GM19035 (cell line): ENCODE results near the gene C12orf75.
"Not testable (repeated sequence)": the region's sequence is repeated elsewhere in the genome, so short reads cannot be mapped to it uniquely, and the experiment has no call there.

Source experiments
- ATAC-seq: cut with Tn5 transposase; IDR thresholded peaks from one replicate; pipeline ENCODE4 v1.9.1; 2021; ENCODE audit not compliant: unreplicated experiment

C12orf75 gene

DNA sequence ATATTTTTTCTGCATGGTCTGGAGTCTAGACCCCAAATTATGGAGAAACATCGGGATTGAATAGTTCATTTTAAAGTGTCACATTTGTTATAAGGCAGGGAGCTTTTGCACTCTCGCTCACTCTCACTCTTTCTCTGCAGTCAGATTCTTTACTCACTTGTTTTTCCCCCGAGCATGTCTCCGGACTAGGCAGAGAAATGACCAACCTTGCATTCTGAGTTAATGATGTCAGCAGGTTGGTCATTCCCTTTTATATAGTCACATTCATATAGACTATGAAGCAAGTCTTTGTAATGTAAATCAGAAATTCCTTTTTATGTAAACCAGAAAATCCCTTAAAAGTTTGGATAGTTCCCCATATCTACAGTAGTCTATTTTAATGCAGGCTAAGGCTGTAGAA is 4.1 kb downstream of the C12orf75 start:
- no peak for ATAC-seq

DNA sequence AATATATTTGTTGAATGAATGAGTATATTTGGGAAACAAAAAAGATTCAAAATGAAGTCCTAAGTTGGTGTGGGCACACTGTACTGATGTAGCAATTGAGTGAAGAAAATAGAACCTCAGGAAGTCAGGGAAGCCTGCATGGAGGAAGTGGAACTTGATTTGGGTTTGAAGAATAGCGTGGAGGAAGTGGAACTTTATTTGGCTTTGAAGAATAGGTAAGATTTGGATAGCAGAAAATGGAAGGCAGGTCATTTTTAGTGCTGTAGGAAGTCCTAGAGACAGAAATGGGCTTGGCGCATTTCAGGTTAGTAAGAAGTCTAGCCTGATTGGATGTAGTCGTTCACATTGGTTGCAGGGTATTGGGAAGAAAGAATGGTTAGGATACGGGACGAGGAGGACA is 5.4 kb downstream of the C12orf75 start:
- ATAC-seq = no peak

DNA sequence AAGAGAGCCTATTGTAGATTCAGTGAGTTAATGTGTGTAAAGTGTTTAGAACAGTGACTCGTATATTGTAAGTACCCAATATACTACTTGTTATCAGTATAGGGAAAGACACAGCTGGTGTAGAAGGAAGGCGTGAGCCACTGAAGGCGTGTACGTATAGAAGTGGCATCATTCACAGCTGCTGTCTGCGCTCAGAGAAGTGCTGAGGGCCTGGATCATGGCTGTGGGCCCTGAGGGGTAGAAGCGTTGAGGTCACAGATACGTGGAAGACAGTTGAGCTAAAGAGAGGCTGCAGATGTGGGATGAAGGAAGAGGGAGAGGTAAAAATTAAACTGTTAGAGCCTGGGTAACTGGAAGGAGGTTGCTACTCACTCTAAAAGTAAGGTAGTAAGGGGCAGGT is 5.9 kb downstream of the C12orf75 start:
- ATAC-seq = no peak

DNA sequence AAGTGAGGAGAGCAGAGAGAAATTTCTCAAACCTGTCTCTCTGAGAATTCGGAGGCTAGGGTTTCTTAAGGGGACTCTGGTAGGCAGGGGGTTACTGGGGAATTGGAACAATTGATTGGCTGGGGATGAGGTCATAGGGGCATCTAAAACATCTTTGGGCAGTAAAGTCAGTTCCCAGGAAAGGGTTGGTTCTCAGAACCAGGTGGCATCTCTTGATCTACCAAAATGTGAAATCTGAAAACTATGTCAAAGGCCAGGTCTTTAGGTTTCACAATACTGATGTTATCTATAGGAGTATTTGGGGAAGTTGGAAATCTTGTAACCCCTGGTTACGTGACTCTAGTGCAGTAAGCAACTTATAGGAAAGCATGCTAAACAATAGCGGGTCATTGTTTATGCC is 6.9 kb downstream of the C12orf75 start:
- ATAC-seq = no peak

DNA sequence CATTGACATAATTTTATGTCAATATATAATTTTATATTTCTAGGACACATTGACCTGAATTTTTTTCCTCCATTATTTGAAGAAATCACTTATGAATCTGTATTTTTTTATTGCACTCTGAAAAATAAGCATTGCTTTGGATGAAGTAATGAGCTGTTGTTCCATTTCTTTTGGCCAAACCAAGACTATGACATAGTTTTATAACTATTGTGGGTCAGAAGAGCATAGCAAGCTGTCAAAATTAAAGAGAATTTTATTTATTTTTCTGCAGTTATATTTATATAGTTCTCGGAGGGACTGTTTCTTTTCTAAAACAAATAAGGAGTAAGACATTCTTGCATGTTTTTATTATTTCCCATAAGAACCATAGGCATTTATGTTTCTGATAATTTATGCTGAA is 8.5 kb downstream of the C12orf75 start:
- ATAC-seq = no peak

DNA sequence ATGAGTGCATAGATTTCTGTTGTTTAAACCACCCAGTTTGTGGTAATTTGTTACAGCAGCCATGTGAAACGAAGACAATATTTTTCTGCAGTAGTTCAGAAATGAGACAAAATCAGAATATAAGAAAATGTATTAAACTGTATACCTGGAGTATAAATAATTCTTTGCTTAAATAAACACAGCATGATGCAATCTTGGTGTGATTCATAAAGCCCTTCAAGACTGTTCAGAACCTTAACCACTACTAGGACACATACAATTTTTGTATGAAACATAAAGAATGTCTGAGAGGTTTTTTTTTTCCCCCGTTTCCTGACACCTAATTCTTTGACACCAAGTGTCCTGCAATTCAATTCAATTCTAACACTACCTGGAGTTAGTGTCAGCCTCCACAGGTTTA is 10.5 kb downstream of the C12orf75 start:
- no peak for ATAC-seq

GRCh38 chr12:105341620-105342019 is 11.1 kb downstream of the C12orf75 start:
- not testable (repeated sequence) for ATAC-seq

- ATAC-seq = no peak
Observed at GRCh38 chr12:105342464-105342863, 12.0 kb downstream of the C12orf75 start.

GRCh38 chr12:105343836-105344235 is 13.3 kb downstream of the C12orf75 start:
- ATAC-seq = no peak

DNA sequence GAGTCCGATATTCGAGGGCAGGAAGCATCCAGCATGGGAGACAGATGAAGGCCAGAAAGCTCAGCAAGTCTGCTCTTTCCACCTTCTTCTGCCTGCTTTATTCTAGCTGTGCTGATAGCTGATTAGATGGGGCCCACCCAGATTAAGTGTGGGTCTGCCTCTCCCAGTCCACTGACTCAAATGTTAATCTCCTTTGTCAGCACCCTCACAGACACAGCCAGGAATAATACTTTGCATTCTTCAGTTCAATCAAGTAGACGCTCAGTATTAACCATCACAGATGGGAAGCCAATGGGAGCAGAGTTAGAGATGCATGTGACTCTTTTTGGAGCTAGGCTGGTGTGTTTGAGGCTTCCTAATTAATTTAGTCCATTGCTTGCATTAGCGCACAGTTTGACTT is 17.0 kb downstream of the C12orf75 start:
- ATAC-seq = no peak

- ATAC-seq = no peak
Observed at GRCh38 chr12:105348142-105348541, 17.7 kb downstream of the C12orf75 start.

DNA sequence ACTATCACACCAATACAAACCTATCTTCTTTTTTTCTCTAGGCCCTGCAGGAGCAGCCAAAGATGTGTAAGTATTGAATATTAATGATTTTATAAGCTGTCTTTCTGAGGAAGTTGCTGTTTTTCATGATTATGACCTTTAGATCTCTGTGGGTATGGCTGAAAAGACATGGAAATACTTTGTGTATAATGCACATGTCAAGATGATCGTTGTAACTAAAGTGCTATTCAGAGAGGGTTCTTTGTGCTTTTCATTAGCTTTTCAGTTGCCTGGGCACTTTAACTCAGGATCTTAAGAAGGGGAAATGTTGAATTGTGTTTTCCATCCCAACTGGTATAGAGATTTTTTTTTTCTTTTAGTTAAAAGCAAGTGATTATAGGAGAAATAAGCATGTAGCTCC is 18.1 kb downstream of the C12orf75 start:
- no peak for ATAC-seq

DNA sequence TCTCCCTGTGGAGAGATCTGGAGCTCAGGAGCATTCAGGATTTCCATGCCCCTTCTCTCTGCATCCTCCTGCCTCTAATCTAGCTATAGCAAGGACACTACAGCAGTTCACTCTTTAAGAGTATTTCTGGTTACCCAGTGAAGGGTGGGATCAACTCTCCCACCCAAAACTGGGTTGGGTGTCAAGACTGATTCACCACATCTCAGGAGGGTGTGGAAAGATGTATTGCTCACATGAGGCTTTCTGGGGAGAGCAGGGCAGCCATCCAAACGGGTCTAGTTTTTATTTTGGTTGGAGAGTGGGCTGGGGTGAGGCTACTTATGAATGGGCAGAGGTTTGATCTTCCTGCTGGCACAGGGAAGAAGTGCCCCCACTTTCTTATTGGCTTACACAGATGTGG is 18.6 kb downstream of the C12orf75 start:
- ATAC-seq = no peak

DNA sequence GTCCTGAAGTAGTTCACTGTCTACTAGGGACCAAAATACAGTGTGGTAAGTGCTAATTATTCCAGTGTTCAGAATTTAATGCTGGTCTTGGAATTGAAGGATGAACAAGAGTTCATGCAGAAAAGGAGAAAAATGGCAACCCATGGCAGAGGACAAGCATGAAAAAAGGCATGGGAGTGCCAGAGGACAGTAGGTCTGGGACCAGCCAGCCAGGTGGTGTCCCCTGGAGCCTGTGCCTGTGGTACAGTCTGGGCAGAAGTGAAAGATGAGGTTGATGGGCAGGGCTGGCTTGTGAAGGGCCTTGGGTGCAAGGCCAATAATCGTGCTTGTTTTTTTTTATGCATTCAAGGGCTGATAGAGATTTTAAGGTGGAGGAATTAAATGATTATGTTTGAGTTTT is 21.0 kb downstream of the C12orf75 start:
- peak; percentile 46 for ATAC-seq

DNA sequence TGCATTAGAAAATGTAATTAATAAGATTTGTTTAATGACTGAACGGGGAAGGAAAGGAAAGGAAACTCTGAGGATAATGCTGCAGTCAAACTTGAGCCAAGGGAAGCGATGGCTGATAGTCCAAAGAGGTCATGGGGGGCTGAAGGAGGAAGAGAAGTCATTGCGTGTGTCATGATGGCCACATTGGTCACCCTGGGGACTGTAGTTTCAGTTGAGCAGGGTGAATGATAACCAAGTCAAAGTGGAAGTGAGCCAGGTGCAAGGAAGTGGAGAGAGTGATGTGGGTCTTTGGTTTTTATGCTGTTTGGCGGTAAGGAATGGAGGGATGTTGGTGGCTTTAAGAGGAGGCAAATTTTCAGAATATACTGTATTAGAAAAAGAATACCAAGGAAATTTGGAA is 21.6 kb downstream of the C12orf75 start:
- ATAC-seq = peak; percentile 78

GRCh38 chr12:105352940-105353635 is 22.6 kb downstream of the C12orf75 start:
- ATAC-seq = no peak

DNA sequence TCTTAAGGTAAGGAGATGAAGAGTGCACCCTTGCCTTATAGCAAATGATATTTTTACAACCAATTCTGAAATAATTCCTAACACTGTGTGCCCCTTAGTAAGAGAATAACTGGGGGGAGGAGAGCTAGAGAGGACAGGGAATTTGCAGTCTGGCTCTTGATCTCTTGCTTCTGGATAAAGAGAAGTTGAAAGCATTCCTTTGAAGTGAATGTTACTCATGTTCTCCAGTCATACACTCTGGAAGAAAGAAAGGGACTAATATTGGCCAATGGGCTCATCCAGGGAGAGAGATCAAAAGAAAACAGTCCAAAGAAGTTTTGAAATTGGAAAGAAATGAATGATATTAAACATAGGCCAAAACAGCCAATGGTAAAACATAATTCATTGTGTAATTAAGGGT is 25.3 kb downstream of the C12orf75 start:
- ATAC-seq = no peak

DNA sequence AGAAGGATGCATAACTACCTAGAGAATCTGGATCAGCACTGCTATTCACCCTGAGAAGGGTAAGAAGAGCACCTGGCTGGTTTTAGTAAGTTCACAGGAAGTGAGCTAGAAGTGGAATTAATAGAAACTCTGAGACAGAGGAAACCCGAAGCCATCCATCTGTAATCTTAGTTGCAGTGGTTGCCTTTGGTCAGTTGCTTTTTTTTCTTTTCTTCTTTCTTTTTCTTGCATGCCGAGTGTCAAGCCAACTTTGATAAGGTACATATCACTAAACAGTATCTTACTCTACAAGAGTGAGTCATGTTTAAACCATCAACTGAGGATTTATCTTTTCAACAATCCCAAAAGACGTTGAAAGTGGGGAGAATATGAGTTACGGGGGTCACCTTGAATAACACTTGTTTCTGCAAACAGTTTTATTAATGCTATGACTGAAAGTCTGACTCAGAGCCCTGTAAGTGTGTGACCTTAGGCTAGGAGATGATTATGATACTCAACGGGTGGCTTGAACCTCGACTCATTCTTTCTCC is 26.7 kb downstream of the C12orf75 start:
- peak; percentile 82 for ATAC-seq

- ATAC-seq = no peak
Observed at GRCh38 chr12:105358789-105359188, 28.3 kb downstream of the C12orf75 start.

DNA sequence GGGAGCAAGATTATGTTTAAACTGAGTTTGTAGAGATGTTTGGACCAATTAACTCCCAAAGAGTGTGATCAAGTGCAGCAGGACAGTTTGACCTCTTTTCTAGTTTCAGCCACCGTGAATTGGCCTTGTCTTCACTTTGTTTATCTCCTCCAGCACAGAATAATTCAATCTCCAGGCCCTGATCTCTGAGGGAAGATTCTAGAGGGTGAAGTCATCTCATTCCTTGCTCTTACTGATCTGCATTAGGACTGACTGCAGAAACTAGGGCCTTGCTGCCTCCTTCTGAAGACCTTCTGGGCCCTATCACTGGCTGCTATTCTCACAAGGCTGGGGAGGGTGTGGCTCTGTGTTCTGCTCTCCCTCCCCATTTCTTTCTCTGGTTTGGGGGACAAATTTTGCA is 29.4 kb downstream of the C12orf75 start:
- ATAC-seq = no peak

GRCh38 chr12:105363890-105364289 is 33.4 kb downstream of the C12orf75 start:
- no peak for ATAC-seq

GRCh38 chr12:105365231-105365630 is 34.7 kb downstream of the C12orf75 start:
- no peak for ATAC-seq

DNA sequence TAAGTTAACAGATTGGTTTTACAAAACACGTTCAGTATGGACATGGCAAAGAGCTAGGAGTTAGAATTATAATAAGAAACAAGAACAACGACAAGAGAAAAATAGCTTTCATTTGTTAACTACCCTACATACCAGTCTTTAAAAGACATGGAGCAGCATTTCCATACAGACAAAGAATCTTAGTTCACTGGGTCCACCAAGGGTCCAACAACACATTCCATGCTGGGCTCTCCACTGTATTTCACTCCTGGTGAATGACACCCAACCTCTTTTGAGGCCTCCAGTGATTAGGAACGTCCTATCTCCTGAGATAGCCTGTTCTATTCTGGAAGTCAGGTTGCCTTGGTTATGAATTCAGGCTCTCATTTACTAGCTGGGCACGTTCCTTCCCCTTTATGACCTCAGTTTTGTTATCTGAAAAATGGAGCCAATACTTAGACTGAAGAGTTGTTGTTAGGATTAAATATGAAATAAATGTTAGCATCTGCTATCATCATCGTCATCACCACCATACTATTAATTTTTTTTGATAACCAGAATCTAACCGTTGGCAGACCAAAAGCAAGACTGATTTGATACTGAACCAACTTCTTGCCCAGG is 37.7 kb downstream of the C12orf75 start:
- no peak for ATAC-seq
